HEK293 (cell line): ENCODE results near the gene HADHA.
A peak's percentile ranks its signal among the peaks of the same experiment; 100 is the strongest.

ENCODE experiments used
- CTCF ChIA-PET: fragments of 350-600 bp; formaldehyde crosslinking; extraction: SDS; loops from one replicate; lab custom pipeline; 2021; ENCODE audit warnings: antibody characterized with exemption; lab: Yijun Ruan, JAX
- POLR2A ChIA-PET: fragments of 300-600 bp; formaldehyde crosslinking; extraction: SDS; loops from one replicate; lab custom pipeline; 2020; ENCODE audit warnings: antibody characterized with exemption, inconsistent platforms; lab: Yijun Ruan, JAX
- H3K27ac ChIP-seq: fragments of 200-500 bp; sonication (Bioruptor generic); 2 replicates; pipeline ENCODE4 v1.5.1; 2014; ENCODE audit warnings: low read depth, low read length, control low read depth, inconsistent platforms; ENCODE audit errors: extremely low read depth
- H3K36me3 ChIP-seq, 2 experiments: fragments of 200-500 bp in 1 of 2; sonication (Bioruptor generic) in 1 of 2; 1 replicate in 1 of 2; 2 replicates in 1 of 2; pipeline ENCODE4 v1.5.1; 2014 to 2017; ENCODE audit warnings: inconsistent platforms in 2 of 2, low read length in 2 of 2; ENCODE audit not compliant: control insufficient read depth in 2 of 2, insufficient read depth in 1 of 2
- H3K4me1 ChIP-seq: fragments of 200-500 bp; sonication (Bioruptor generic); 2 replicates; pipeline ENCODE4 v1.5.1; 2014; ENCODE audit warnings: mild to moderate bottlenecking, low read length, inconsistent platforms; ENCODE audit not compliant: control insufficient read depth, insufficient read depth
- H3K4me3 ChIP-seq: 2 replicates; pipeline ENCODE4 v1.5.1; 2011; ENCODE audit warnings: low read depth, mild to moderate bottlenecking, control low read depth, low read length, moderate library complexity
- H3K9me3 ChIP-seq: fragments of 200-500 bp; sonication (Bioruptor generic); 2 replicates; pipeline ENCODE4 v1.5.1; 2014; ENCODE audit warnings: low read depth, low read length, inconsistent platforms; ENCODE audit not compliant: control insufficient read depth, insufficient read depth
- REST ChIP-seq: fragments of 450-650 bp; formaldehyde crosslinking; IDR thresholded peaks from 2 replicates; pipeline ENCODE4 v1.5.1; 2016; ENCODE audit warnings: missing biosample characterization, missing genetic modification characterization
- SCRT2 ChIP-seq: fragments of 450-650 bp; formaldehyde crosslinking; IDR thresholded peaks from 2 replicates; pipeline ENCODE4 v1.5.1; 2016; ENCODE audit warnings: missing biosample characterization, missing genetic modification characterization
- ZBTB10 ChIP-seq: fragments of 450-650 bp; formaldehyde crosslinking; IDR thresholded peaks from 2 replicates; pipeline ENCODE4 v1.5.1; 2016; ENCODE audit warnings: missing biosample characterization, missing genetic modification characterization
- ZFP41 ChIP-seq: fragments of 450-650 bp; formaldehyde crosslinking; IDR thresholded peaks from 2 replicates; pipeline ENCODE4 v1.5.1; 2016; ENCODE audit warnings: missing biosample characterization, missing genetic modification characterization, borderline replicate concordance
- ZIC2 ChIP-seq: fragments of 450-650 bp; formaldehyde crosslinking; IDR thresholded peaks from 2 replicates; pipeline ENCODE4 v1.5.1; 2016; ENCODE audit warnings: missing biosample characterization, missing genetic modification characterization
- ZNF10 ChIP-seq: fragments of 450-650 bp; formaldehyde crosslinking; IDR thresholded peaks from 2 replicates; pipeline ENCODE4 v1.5.1; 2017; ENCODE audit warnings: missing biosample characterization, missing genetic modification characterization
- ZNF184 ChIP-seq: fragments of 450-650 bp; IDR thresholded peaks from 2 replicates; pipeline ENCODE4 v1.5.1; 2018; ENCODE audit warnings: missing biosample characterization, mild to moderate bottlenecking, missing genetic modification characterization
- ZNF202 ChIP-seq: fragments of 450-650 bp; formaldehyde crosslinking; IDR thresholded peaks from 2 replicates; pipeline ENCODE4 v1.5.1; 2016; ENCODE audit warnings: missing biosample characterization, missing genetic modification characterization, borderline replicate concordance
- ZNF266 ChIP-seq: fragments of 450-650 bp; formaldehyde crosslinking; IDR thresholded peaks from 2 replicates; pipeline ENCODE4 v1.5.1; 2016; ENCODE audit warnings: missing biosample characterization, missing genetic modification characterization, low read depth
- ZNF274 ChIP-seq, 2 experiments: fragments of 200-500 bp in 1 of 2; fragments of 450-650 bp in 1 of 2; sonication (Bioruptor generic) in 1 of 2; formaldehyde crosslinking in 1 of 2; IDR thresholded peaks; 2 replicates each; pipeline versions ENCODE4 v1.5.1 to v1.6.1; 2014 to 2016; ENCODE audit warnings: borderline replicate concordance in 1 of 2, inconsistent platforms in 1 of 2, low read length in 1 of 2, missing biosample characterization in 1 of 2, missing genetic modification characterization in 1 of 2
- ZNF449 ChIP-seq: fragments of 450-650 bp; formaldehyde crosslinking; IDR thresholded peaks from 2 replicates; pipeline ENCODE4 v1.5.1; 2017; ENCODE audit warnings: missing biosample characterization, mild to moderate bottlenecking, missing genetic modification characterization, moderate library complexity
- ZNF600 ChIP-seq: fragments of 450-650 bp; formaldehyde crosslinking; IDR thresholded peaks from 2 replicates; pipeline ENCODE4 v1.5.1; 2016; ENCODE audit warnings: missing biosample characterization, missing genetic modification characterization
- ZNF626 ChIP-seq: fragments of 450-650 bp; sonication (Bioruptor Pico); formaldehyde crosslinking; IDR thresholded peaks from 2 replicates; pipeline ENCODE4 v1.5.1; 2018; ENCODE audit warnings: missing biosample characterization, missing genetic modification characterization, inconsistent platforms
- ZNF777 ChIP-seq: fragments of 450-650 bp; formaldehyde crosslinking; IDR thresholded peaks from 2 replicates; pipeline ENCODE4 v1.5.1; 2017; ENCODE audit warnings: missing biosample characterization, missing genetic modification characterization, borderline replicate concordance
- ZNF830 ChIP-seq: fragments of 450-650 bp; IDR thresholded peaks from 2 replicates; pipeline ENCODE4 v1.5.0; 2018; ENCODE audit warnings: missing biosample characterization, missing genetic modification characterization, low read depth, mild to moderate bottlenecking, moderate library complexity
- TF ChIP-seq, protein P1 (sequence below): fragments of 450-650 bp; formaldehyde crosslinking; IDR thresholded peaks from 2 replicates; pipeline ENCODE4 v1.5.0; 2017; ENCODE audit warnings: missing biosample characterization, missing genetic modification characterization, borderline replicate concordance

The HADHA gene

GRCh38 chr2:26176279-26176615, 68.2 kb downstream of the HADHA start:
- H3K9me3 ChIP-seq: no peaks in the 10 kb centered on the region
- no peak for TF ChIP-seq ZNF266 (tag by site-specific recombination)
- no peak for TF ChIP-seq ZFP41 (tag by site-specific recombination)
- TF ChIP-seq ZNF184: no peak
- TF ChIP-seq ZNF626 (tag by site-specific recombination): no peak
- TF ChIP-seq ZNF274 (IDR thresholded peaks at IDR 0.05; ENCODE audit: low read length): no peak
- TF ChIP-seq ZNF274 (tag by site-specific recombination; IDR thresholded peaks at IDR 0.05; ENCODE audit: borderline replicate concordance): no peak
- CTCF ChIA-PET: no interaction called here
- POLR2A ChIA-PET: no interaction called here
- H3K4me1 ChIP-seq: no peaks in the 10 kb centered on the region; the same call in 1 of the 2 replicates
- no peak overlapping the region for H3K4me3 ChIP-seq
- peaks cover 0 to 21% of the 10 kb centered on the region in 2 experiments; a peak in 2 of 3 replicates for H3K36me3 ChIP-seq
- H3K27ac ChIP-seq: no peak overlapping the region

GRCh38 chr2:26175466-26176278, 68.8 kb downstream of the HADHA start:
- CTCF ChIA-PET: no interaction called here
- no peaks in the 10 kb centered on the region for H3K9me3 ChIP-seq
- H3K36me3 ChIP-seq: peaks cover 0 to 18% of the 10 kb centered on the region in 2 experiments; a peak in 2 of 3 replicates
- no peak overlapping the region for H3K27ac ChIP-seq
- H3K4me3 ChIP-seq: no peak overlapping the region
- POLR2A ChIA-PET: no interaction called here
- TF ChIP-seq ZNF777 (tag by site-specific recombination): no peak
- no peak for TF ChIP-seq ZNF449 (tag by site-specific recombination)
- 0 out of 2 replicates have a peak, but pooled peaks have one; percentile 12 for TF ChIP-seq ZNF10 (tag by site-specific recombination)
- no peak for TF ChIP-seq ZNF830
- no peak for TF ChIP-seq ZNF600
- TF ChIP-seq ZNF202 (tag by site-specific recombination): no peak
- TF ChIP-seq SCRT2 (tag by site-specific recombination): no peak
- TF ChIP-seq ZIC2 (tag by site-specific recombination): peak; percentile 71
- TF ChIP-seq, protein P1, sequence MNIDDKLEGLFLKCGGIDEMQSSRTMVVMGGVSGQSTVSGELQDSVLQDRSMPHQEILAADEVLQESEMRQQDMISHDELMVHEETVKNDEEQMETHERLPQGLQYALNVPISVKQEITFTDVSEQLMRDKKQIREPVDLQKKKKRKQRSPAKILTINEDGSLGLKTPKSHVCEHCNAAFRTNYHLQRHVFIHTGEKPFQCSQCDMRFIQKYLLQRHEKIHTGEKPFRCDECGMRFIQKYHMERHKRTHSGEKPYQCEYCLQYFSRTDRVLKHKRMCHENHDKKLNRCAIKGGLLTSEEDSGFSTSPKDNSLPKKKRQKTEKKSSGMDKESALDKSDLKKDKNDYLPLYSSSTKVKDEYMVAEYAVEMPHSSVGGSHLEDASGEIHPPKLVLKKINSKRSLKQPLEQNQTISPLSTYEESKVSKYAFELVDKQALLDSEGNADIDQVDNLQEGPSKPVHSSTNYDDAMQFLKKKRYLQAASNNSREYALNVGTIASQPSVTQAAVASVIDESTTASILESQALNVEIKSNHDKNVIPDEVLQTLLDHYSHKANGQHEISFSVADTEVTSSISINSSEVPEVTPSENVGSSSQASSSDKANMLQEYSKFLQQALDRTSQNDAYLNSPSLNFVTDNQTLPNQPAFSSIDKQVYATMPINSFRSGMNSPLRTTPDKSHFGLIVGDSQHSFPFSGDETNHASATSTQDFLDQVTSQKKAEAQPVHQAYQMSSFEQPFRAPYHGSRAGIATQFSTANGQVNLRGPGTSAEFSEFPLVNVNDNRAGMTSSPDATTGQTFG (tag by site-specific recombination): no peak
- H3K4me1 ChIP-seq: no peaks in the 10 kb centered on the region; the same call in 1 of the 2 replicates

GRCh38 chr2:26174691-26175465, 69.6 kb downstream of the HADHA start:
- POLR2A ChIA-PET: no interaction called here
- no peak overlapping the region for H3K4me3 ChIP-seq
- TF ChIP-seq ZBTB10 (tag by site-specific recombination) (no peak), REST (tag by site-specific recombination) (peak; percentile 78)

More at GRCh38 chr2:26174691-26175465, 69.6 kb downstream of the HADHA start:
- no peaks in the 10 kb centered on the region for H3K9me3 ChIP-seq
- H3K27ac ChIP-seq: no peak overlapping the region
- CTCF ChIA-PET: interaction anchor here (0.6 kb wide), 1 partner anchor 223 kb away, joined by 5 read pairs; no protein-coding TSS in a partner anchor
- no peaks in the 10 kb centered on the region; the same call in 1 of the 2 replicates for H3K4me1 ChIP-seq
- peaks cover 0 to 18% of the 10 kb centered on the region in 2 experiments; a peak in 2 of 3 replicates for H3K36me3 ChIP-seq
